A375 (cell line): ENCODE measurements around the gene MEST. TPM values are rescaled to one million over a fixed set of nuclear protein-coding genes. Genes with fewer than 3 reads are reported as not detected.

Source experiments
- small RNA-seq: library from RNA; depleted of rRNA; stranded (forward); fragments of <200 nt; gene quantifications from one replicate; pipeline ENCODE3, GENCODE V24; 2014
- total RNA-seq: library from RNA; depleted of rRNA; stranded (reverse); fragments of >200 nt; shearing (Covaris generic); gene quantifications from 2 replicates; pipeline ENCODE4 v1.2.3, GENCODE V29; 2014; rRNA removed

Gene MEST
- 2.6 and 3.6 TPM in 2 replicates for total RNA-seq

DNA sequence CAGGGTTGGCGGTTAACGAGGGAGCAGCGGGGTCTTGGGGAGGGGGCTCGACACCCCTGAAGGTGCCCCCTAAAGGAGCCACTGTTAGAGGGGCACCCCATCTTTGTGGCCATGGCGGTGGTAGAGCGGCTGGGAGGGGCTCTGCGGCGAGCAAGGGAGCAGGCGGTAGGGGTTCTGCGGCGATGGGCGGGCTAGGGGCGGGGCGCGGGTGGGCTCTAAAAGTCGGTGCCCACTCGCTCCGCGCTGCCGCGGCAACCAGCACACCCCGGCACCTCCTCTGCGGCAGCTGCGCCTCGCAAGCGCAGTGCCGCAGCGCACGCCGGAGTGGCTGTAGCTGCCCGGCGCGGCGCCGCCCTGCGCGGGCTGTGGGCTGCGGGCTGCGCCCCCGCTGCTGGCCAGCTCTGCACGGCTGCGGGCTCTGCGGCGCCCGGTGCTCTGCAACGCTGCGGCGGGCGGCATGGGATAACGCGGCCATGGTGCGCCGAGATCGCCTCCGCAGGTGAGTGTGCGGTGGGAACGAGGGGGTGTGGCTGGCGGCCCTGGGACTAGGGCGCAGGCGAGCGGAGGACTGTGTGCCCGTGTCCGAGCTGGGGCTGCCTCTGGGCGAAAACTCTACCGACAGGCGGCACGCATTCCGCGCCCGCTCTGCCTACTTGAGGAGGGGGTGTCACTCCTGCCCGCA lies at the start of gene MEST:
TSS of gene MEST (plus strand) at position 245 of the 682 bp plus-strand sequence. CDS start at position 474, 229 bp downstream.

Small RNAs within 50 kb of the gene (small RNA-seq; reads per million reads assigned to genes)
- gene MIR335: not detected
- not detected for gene RF02148
- gene RF02149: not detected
- gene RF02150: not detected

Other genes starting within 250 kb of the MEST start
- gene CPA2, start 225.2 kb upstream of the MEST start, total RNA-seq: 0.48 TPM in 1 of 2 replicates, not detected in the other
- 22.0 and 34.8 TPM in 2 replicates for gene CPA4, start 198.9 kb upstream of the MEST start, total RNA-seq
- gene CPA5, start 147.3 kb upstream of the MEST start, total RNA-seq: 0.11 TPM in 1 of 2 replicates, not detected in the other
- not detected in 2 replicates for gene CPA1, start 111.6 kb upstream of the MEST start, total RNA-seq
- gene CEP41, start 51.1 kb upstream of the MEST start, total RNA-seq: 16.2 and 22.3 TPM in 2 replicates
- 23.7 and 27.6 TPM in 2 replicates for gene COPG2, start 176.7 kb downstream of the MEST start, total RNA-seq
- not detected in 2 replicates for gene TSGA13, start 194.5 kb downstream of the MEST start, total RNA-seq
- gene KLF14, start 242.1 kb downstream of the MEST start, total RNA-seq: 0.45 and 0.74 TPM in 2 replicates